ENCODE data around the gene ELMO1.

Gene ELMO1

GRCh38 chr7:37110660-37111424, 337.8 kb downstream of the ELMO1 start:
- TF ChIP-seq, protein P1, sequence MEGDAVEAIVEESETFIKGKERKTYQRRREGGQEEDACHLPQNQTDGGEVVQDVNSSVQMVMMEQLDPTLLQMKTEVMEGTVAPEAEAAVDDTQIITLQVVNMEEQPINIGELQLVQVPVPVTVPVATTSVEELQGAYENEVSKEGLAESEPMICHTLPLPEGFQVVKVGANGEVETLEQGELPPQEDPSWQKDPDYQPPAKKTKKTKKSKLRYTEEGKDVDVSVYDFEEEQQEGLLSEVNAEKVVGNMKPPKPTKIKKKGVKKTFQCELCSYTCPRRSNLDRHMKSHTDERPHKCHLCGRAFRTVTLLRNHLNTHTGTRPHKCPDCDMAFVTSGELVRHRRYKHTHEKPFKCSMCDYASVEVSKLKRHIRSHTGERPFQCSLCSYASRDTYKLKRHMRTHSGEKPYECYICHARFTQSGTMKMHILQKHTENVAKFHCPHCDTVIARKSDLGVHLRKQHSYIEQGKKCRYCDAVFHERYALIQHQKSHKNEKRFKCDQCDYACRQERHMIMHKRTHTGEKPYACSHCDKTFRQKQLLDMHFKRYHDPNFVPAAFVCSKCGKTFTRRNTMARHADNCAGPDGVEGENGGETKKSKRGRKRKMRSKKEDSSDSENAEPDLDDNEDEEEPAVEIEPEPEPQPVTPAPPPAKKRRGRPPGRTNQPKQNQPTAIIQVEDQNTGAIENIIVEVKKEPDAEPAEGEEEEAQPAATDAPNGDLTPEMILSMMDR (conservative IDR thresholded peaks at IDR 0.05; ENCODE audit: low read depth), result no peak
- no peak overlapping the region for H3K27ac ChIP-seq
- POLR2A ChIA-PET (ENCODE audit: low non-redundant PET), result no interaction called here
- CTCF ChIA-PET, result no interaction called here
- DNase-seq (ENCODE audit: low spot score), result no peak

- ChIA-PET CTCF (no interaction called here), POLR2A (ENCODE audit: low non-redundant PET) (no interaction called here)
- DNase-seq (ENCODE audit: low spot score), result no peak
- TF ChIP-seq, protein P1 (conservative IDR thresholded peaks at IDR 0.05; ENCODE audit: low read depth), result no peak
- H3K27ac ChIP-seq, result no peak overlapping the region
These were observed 338.8 kb downstream of the ELMO1 start for GRCh38 chr7:37109843-37110242.

- DNase-seq (ENCODE audit: low spot score), result no peak
- TF ChIP-seq, protein P1 (conservative IDR thresholded peaks at IDR 0.05; ENCODE audit: low read depth), result no peak
- no peak overlapping the region for H3K27ac ChIP-seq
- POLR2A ChIA-PET (ENCODE audit: low non-redundant PET), result no interaction called here
- CTCF ChIA-PET, result no interaction called here
These were observed 339.5 kb downstream of the ELMO1 start for GRCh38 chr7:37109016-37109683.

DNA sequence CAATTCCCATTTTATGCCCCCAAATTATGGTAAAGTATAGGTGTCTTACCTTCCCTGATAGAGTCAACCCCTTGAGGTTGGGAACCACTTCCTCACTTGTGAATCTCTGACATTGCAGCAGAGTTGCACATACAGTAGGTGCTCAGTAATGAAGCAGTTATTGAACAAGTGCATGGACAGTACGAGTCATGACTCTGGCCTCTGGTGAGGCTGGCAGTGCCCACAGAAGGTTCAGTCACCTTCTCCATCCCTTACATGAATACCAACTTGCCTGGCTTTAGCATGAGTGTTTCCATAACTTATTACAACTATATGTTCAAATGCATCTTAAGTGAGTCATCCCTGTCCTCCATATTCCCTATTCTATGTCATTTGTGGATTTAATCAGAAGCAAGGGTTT, 340.0 kb downstream of the ELMO1 start:
- H3K27ac ChIP-seq, result no peak overlapping the region
- ChIA-PET POLR2A (ENCODE audit: low non-redundant PET) (no interaction called here), CTCF (no interaction called here)
- TF ChIP-seq, protein P1 (conservative IDR thresholded peaks at IDR 0.05; ENCODE audit: low read depth), result no peak
- no peak for DNase-seq (ENCODE audit: low spot score)

DNA sequence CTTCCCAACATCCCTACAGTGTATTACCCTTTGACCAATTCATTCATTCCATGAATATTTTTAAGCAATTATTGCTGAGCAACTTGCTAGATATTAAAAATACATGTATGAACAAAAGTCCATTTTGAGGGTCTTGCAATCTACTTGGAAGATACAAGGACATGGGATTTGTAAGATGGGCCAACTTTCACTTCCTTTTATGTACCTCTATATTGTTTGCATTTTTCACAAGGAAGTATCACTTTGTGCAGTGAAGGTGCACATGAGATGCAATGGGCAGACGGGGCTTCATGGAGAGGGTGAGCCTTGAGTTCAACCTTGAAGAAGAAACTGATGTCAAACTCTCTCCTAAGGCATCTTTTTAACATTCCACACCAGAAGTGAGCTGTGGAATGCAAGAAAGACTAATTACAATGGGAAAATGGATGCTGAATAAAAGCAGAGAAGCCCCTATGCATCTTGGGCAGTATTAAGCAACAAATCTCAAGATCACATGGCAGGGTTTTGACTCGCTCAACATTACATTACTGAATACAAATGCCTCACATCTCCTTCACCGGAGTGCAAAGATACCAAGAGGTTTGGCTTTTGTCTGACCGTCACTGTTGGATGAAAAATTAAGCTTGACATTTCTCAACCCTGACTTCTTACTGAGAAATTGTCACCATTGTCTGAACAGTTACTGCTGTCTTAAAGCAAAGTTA, 341.5 kb downstream of the ELMO1 start:
- ChIA-PET CTCF (no interaction called here), POLR2A (ENCODE audit: low non-redundant PET) (no interaction called here)
- TF ChIP-seq, protein P1 (conservative IDR thresholded peaks at IDR 0.05; ENCODE audit: low read depth), result no peak
- no peak overlapping the region for H3K27ac ChIP-seq
- DNase-seq (ENCODE audit: low spot score), result no peak

GRCh38 chr7:37105762-37106161, 342.9 kb downstream of the ELMO1 start:
- no peak overlapping the region for H3K27ac ChIP-seq
- ChIA-PET POLR2A (ENCODE audit: low non-redundant PET) (no interaction called here), CTCF (no interaction called here)
- DNase-seq (ENCODE audit: low spot score), result no peak
- TF ChIP-seq, protein P1 (conservative IDR thresholded peaks at IDR 0.05; ENCODE audit: low read depth), result no peak
